HCT116 (cell line): ENCODE results near the gene ZDHHC1.

Experiments
- CEBPB ChIP-seq: IDR thresholded peaks from 2 replicates; pipeline ENCODE4 v1.6.1; 2012; ENCODE audit warnings: low read depth
- CTCF ChIP-seq, 3 experiments: fragments of 200-600 bp in 1 of 3; sonication (generic) in 1 of 3; IDR thresholded peaks in 2 of 3; conservative IDR thresholded peaks in 1 of 3; 2 replicates each; pipeline ENCODE4 v1.5.1; 2012 to 2017; ENCODE audit warnings: low read depth in 2 of 3, low read length in 2 of 3, antibody characterized with exemption in 1 of 3, borderline replicate concordance in 1 of 3, control low read depth in 1 of 3, mild to moderate bottlenecking in 1 of 3, mixed read lengths in 1 of 3, mixed run types in 1 of 3, moderate library complexity in 1 of 3; ENCODE audit not compliant: insufficient read depth in 1 of 3
- EGR1 ChIP-seq: IDR thresholded peaks from 2 replicates; pipeline ENCODE4 v1.6.1; 2012; ENCODE audit warnings: low read depth
- EZH2 ChIP-seq: fragments of 200-600 bp; sonication (generic); IDR thresholded peaks from 2 replicates; pipeline ENCODE4 v1.6.1; 2017; ENCODE audit warnings: antibody characterized with exemption, mixed run types
- EZH2phosphoT487 ChIP-seq: fragments of 200-600 bp; IDR thresholded peaks from 2 replicates; pipeline ENCODE4 v1.6.1; 2018; ENCODE audit warnings: antibody characterized with exemption, borderline replicate concordance
- JUND ChIP-seq: IDR thresholded peaks from 2 replicates; pipeline ENCODE4 v1.6.1; 2012
- POLR2A ChIP-seq: IDR thresholded peaks from 2 replicates; pipeline ENCODE4 v1.7.0; 2011; ENCODE audit warnings: borderline replicate concordance; ENCODE audit not compliant: insufficient read depth, insufficient read length; ENCODE audit errors: extremely low read depth
- POLR2AphosphoS5 ChIP-seq: IDR thresholded peaks from 2 replicates; pipeline ENCODE4 v1.6.1; 2011; ENCODE audit warnings: mild to moderate bottlenecking, low read depth, low read length, moderate library complexity
- SP1 ChIP-seq: IDR thresholded peaks from 2 replicates; pipeline ENCODE4 v1.6.1; 2012; ENCODE audit warnings: low read depth
- SRF ChIP-seq: IDR thresholded peaks from 2 replicates; pipeline ENCODE4 v1.6.1; 2012; ENCODE audit warnings: low read depth
- YY1 ChIP-seq: IDR thresholded peaks from 2 replicates; pipeline ENCODE4 v1.6.1; 2011; ENCODE audit warnings: low read length, low read depth, moderate library complexity, mild to moderate bottlenecking; ENCODE audit not compliant: insufficient replicate concordance; ENCODE audit errors: extremely low read depth
- TF ChIP-seq, protein P1 (sequence below): IDR thresholded peaks from 2 replicates; pipeline ENCODE4 v1.6.1; 2011; ENCODE audit warnings: mild to moderate bottlenecking, low read length, moderate library complexity; ENCODE audit not compliant: insufficient replicate concordance; ENCODE audit errors: extremely low read depth
- TF ChIP-seq, protein P2 (sequence below): IDR thresholded peaks from 2 replicates; pipeline ENCODE4 v1.6.1; 2012
- TF ChIP-seq, protein P3 (sequence below): IDR thresholded peaks from 2 replicates; pipeline ENCODE4 v1.6.1; 2012; ENCODE audit warnings: low read depth

GRCh38 chr16:67423015-67423414, 6.7 kb upstream of the ZDHHC1 start:
- no peak for TF ChIP-seq CTCF (IDR thresholded peaks at IDR 0.05 in 2 of 3, conservative IDR thresholded peaks at IDR 0.05 in 1 of 3; ENCODE audit: borderline replicate concordance in 1 of 3, insufficient read depth in 1 of 3, low read depth in 2 of 3, low read length in 2 of 3)
- TF ChIP-seq EZH2phosphoT487 = no peak
- TF ChIP-seq, protein P1, sequence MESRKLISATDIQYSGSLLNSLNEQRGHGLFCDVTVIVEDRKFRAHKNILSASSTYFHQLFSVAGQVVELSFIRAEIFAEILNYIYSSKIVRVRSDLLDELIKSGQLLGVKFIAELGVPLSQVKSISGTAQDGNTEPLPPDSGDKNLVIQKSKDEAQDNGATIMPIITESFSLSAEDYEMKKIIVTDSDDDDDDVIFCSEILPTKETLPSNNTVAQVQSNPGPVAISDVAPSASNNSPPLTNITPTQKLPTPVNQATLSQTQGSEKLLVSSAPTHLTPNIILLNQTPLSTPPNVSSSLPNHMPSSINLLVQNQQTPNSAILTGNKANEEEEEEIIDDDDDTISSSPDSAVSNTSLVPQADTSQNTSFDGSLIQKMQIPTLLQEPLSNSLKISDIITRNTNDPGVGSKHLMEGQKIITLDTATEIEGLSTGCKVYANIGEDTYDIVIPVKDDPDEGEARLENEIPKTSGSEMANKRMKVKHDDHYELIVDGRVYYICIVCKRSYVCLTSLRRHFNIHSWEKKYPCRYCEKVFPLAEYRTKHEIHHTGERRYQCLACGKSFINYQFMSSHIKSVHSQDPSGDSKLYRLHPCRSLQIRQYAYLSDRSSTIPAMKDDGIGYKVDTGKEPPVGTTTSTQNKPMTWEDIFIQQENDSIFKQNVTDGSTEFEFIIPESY = no peak
- no peak for TF ChIP-seq YY1
- TF ChIP-seq SRF = no peak
- no peak for TF ChIP-seq JUND
- TF ChIP-seq POLR2AphosphoS5 = no peak
- no peak for TF ChIP-seq POLR2A
- TF ChIP-seq, protein P2, sequence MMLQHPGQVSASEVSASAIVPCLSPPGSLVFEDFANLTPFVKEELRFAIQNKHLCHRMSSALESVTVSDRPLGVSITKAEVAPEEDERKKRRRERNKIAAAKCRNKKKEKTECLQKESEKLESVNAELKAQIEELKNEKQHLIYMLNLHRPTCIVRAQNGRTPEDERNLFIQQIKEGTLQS = no peak
- TF ChIP-seq CEBPB = no peak
- TF ChIP-seq EZH2 = no peak
- TF ChIP-seq, protein P3, sequence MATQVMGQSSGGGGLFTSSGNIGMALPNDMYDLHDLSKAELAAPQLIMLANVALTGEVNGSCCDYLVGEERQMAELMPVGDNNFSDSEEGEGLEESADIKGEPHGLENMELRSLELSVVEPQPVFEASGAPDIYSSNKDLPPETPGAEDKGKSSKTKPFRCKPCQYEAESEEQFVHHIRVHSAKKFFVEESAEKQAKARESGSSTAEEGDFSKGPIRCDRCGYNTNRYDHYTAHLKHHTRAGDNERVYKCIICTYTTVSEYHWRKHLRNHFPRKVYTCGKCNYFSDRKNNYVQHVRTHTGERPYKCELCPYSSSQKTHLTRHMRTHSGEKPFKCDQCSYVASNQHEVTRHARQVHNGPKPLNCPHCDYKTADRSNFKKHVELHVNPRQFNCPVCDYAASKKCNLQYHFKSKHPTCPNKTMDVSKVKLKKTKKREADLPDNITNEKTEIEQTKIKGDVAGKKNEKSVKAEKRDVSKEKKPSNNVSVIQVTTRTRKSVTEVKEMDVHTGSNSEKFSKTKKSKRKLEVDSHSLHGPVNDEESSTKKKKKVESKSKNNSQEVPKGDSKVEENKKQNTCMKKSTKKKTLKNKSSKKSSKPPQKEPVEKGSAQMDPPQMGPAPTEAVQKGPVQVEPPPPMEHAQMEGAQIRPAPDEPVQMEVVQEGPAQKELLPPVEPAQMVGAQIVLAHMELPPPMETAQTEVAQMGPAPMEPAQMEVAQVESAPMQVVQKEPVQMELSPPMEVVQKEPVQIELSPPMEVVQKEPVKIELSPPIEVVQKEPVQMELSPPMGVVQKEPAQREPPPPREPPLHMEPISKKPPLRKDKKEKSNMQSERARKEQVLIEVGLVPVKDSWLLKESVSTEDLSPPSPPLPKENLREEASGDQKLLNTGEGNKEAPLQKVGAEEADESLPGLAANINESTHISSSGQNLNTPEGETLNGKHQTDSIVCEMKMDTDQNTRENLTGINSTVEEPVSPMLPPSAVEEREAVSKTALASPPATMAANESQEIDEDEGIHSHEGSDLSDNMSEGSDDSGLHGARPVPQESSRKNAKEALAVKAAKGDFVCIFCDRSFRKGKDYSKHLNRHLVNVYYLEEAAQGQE = no peak
- no peak for TF ChIP-seq SP1
- TF ChIP-seq EGR1 = no peak
